HL-60 (cell line): ENCODE measurements around the gene CXCL6.

Experiments used
- DNase-seq, 2 experiments: peaks; one replicate each; pipeline ENCODE4 v3.0.0-alpha.2; 2010 to 2020; ENCODE audit warnings: low read depth in 1 of 2, low spot score in 1 of 2
- H3K27ac ChIP-seq: fragments of 250-450 bp; sonication (Bioruptor Pico); replicated peaks from 2 replicates; pipeline ENCODE4 v1.5.1; 2020; ENCODE audit warnings: mild to moderate bottlenecking, moderate library complexity
- H3K27me3 ChIP-seq: fragments of 250-450 bp; sonication (Bioruptor Pico); 2 replicates; pipeline ENCODE4 v1.5.1; 2021; ENCODE audit warnings: mild to moderate bottlenecking, moderate library complexity; ENCODE audit not compliant: insufficient read depth, poor library complexity, severe bottlenecking
- H3K4me3 ChIP-seq: replicated peaks from 2 replicates; pipeline ENCODE4 v1.5.1; 2011; ENCODE audit warnings: mild to moderate bottlenecking, control low read depth, low read length; ENCODE audit not compliant: insufficient read depth
- POLR2AphosphoS5 ChIP-seq: IDR thresholded peaks from 2 replicates; pipeline ENCODE4 v1.6.1; 2012; ENCODE audit warnings: low read depth
- SPI1 ChIP-seq: IDR thresholded peaks from 2 replicates; pipeline ENCODE4 v1.6.1; 2012; ENCODE audit warnings: low read depth, mild to moderate bottlenecking, borderline replicate concordance
- TF ChIP-seq, protein P1 (sequence below): IDR thresholded peaks from one replicate; pipeline ENCODE4 v1.5.1; 2011; ENCODE audit warnings: low read length, control low read depth, inconsistent platforms; ENCODE audit not compliant: insufficient read depth

CXCL6 gene

DNA sequence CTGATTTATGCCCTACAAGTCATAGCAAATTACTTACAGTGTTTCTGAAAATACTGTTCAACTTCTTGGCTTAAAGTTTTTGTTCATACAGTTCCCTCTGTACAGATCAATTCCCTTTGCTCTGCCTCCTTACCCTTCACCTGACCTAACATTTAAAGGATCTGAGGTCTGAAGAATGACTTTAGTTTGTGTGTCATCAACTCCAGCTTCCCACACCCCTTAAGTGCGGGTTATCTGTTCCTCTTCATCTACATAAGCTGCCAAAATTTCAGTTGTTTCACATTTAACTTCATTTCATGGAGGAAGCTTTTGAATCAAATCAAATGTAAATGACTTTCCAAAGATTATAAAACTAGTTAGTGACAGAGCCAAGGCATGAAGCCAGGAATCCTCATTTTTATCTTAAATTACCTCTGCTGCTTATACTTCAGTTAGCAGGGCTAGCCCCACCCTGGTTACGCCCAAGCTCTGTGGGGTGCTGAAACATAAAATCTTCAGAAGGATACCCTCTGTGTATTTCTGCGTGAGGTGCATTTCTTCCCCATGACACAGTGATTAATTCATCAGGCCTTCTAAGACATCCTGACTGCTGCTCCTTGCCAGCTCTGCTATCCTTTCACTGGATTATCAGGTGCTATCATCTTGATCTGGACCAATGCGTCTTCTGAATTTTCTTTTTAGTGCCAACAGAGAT, 49.2 kb downstream of the CXCL6 start:
- Histone ChIP-seq H3K27ac (no peak overlapping the region), H3K4me3 (no peak overlapping the region), H3K27me3 (no peaks in the 10 kb centered on the region)
- DNase-seq = no peak
- no peak for TF ChIP-seq POLR2AphosphoS5
- TF ChIP-seq, protein P1, sequence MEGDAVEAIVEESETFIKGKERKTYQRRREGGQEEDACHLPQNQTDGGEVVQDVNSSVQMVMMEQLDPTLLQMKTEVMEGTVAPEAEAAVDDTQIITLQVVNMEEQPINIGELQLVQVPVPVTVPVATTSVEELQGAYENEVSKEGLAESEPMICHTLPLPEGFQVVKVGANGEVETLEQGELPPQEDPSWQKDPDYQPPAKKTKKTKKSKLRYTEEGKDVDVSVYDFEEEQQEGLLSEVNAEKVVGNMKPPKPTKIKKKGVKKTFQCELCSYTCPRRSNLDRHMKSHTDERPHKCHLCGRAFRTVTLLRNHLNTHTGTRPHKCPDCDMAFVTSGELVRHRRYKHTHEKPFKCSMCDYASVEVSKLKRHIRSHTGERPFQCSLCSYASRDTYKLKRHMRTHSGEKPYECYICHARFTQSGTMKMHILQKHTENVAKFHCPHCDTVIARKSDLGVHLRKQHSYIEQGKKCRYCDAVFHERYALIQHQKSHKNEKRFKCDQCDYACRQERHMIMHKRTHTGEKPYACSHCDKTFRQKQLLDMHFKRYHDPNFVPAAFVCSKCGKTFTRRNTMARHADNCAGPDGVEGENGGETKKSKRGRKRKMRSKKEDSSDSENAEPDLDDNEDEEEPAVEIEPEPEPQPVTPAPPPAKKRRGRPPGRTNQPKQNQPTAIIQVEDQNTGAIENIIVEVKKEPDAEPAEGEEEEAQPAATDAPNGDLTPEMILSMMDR = no peak
- TF ChIP-seq SPI1 = no peak
